ENCODE data around the gene KCNK4.

The KCNK4 gene

DNA sequence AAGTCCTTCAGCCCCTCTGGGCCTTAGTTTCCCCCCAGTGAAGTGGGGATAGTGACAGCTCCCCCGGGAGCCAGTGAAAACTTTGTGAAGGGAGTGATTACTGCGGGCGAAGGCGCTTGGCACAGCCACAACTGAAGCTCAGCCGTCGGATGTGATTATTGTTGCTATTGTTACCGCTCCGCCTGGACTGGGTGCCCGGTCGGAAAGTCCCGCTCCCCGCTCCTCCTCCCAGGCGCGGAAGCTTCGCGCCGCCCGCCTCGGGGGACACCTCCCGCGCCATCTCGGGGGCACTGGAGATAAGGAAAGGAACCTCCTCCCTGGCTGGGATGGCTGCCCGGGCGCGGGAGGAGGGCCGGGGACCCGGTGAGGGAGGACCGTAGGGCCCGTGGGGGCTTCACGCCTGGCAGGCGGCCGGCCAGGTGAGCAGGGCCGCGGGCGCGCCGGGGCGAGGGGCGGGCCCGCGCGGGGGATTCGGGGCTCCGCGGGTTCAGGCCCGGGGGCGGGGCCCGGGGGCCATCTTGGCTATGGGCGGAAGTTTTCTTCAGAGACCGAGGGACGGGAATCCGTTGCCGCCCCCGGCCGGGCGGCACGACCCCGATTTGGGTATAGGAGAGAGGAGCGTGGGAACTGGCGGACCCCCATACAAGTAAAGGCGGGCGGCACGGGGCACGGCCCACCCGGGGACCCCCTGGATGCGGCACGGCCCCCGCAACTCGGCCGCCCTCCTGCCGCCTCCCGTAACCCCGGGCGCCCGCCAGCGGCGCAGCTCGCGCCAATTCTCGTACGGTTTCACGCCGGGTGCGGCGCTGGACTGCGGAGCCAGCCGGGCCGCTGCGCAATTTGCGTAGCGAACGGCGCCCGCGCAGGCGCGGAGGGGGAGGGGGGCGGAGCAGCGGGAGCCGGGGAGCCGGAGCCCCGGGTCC, 5.9 kb upstream of the KCNK4 start, which contains the start of gene GPR137:
GPR137 (plus strand) TSS at position 887 of the 923 bp plus-strand sequence. CDS start 677 bp downstream, outside the sequence.
- TF ChIP-seq CTCF (IDR thresholded peaks at IDR 0.05): peak; percentile 42
- Histone ChIP-seq H3K4me3 (ENCODE audit: low read depth in 1 of 2, low read length in 1 of 2) (peak within 1 kb of the TSS; percentile 86 to 93), H3K27me3 (peaks cover 12% of the 10 kb centered on the region), H3K27ac (peak within 1 kb of the TSS; percentile 98), H3K4me1 (ENCODE audit: control insufficient read depth in 1 of 2, insufficient read depth in 1 of 2, low read depth in 1 of 2, low read length in 1 of 2) (peaks cover 20 to 26% of the 10 kb centered on the region in 2 experiments), H3K9me3 (no peaks in the 10 kb centered on the region), H3K36me3 (peaks cover 7% of the 10 kb centered on the region)

GRCh38 chr11:64285885-64286800, 5.0 kb upstream of the KCNK4 start:
- peaks cover 21% of the 10 kb centered on the region for H3K27me3 ChIP-seq
- no peak for TF ChIP-seq CTCF (IDR thresholded peaks at IDR 0.05)
- peak overlapping the region; percentile 86 to 93 for H3K4me3 ChIP-seq (ENCODE audit: low read depth in 1 of 2, low read length in 1 of 2)
- H3K4me1 ChIP-seq (ENCODE audit: control insufficient read depth in 1 of 2, insufficient read depth in 1 of 2, low read depth in 1 of 2, low read length in 1 of 2): peaks cover 20 to 29% of the 10 kb centered on the region in 2 experiments
- H3K36me3 ChIP-seq: peaks cover 7% of the 10 kb centered on the region
- peak overlapping the region; percentile 98 for H3K27ac ChIP-seq
- no peaks in the 10 kb centered on the region for H3K9me3 ChIP-seq

GRCh38 chr11:64286801-64287159, 4.3 kb upstream of the KCNK4 start:
- peaks cover 20 to 35% of the 10 kb centered on the region in 2 experiments for H3K4me1 ChIP-seq (ENCODE audit: control insufficient read depth in 1 of 2, insufficient read depth in 1 of 2, low read depth in 1 of 2, low read length in 1 of 2)
- peaks cover 6% of the 10 kb centered on the region for H3K36me3 ChIP-seq

DNA sequence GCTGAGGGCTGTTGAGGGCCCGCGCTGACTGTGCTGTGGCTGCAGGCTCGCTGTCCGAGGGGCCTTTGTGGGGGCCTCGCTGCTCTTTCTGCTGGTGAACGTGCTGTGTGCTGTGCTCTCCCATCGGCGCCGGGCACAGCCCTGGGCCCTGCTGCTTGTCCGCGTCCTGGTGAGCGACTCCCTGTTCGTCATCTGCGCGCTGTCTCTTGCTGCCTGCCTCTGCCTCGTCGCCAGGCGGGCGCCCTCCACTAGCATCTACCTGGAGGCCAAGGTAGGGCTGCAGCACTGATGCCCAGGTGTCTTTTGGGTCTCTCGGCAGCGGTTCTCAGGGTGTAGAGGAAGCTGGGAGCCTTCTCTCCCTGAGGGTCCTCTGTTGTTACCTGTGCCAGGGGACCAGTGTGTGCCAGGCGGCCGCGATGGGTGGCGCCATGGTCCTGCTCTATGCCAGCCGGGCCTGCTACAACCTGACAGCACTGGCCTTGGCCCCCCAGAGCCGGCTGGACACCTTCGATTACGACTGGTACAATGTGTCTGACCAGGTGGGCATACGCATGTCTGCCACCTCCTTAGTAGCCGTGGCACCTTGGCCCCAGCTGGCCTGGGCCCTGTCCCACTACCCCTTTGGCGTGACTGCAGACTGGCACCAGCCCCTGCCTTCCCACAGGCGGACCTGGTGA, 3.3 kb upstream of the KCNK4 start:
- no peak for TF ChIP-seq CTCF (IDR thresholded peaks at IDR 0.05)
- Histone ChIP-seq H3K9me3 (no peaks in the 10 kb centered on the region), H3K27ac (no peak overlapping the region), H3K4me3 (ENCODE audit: low read depth in 1 of 2, low read length in 1 of 2) (no peak overlapping the region), H3K27me3 (peaks cover 38% of the 10 kb centered on the region), H3K4me1 (ENCODE audit: control insufficient read depth in 1 of 2, insufficient read depth in 1 of 2, low read depth in 1 of 2, low read length in 1 of 2) (peaks cover 20 to 45% of the 10 kb centered on the region in 2 experiments), H3K36me3 (no peaks in the 10 kb centered on the region)

More at GRCh38 chr11:64286801-64287159, 4.3 kb upstream of the KCNK4 start:
- Histone ChIP-seq H3K27ac (no peak overlapping the region), H3K9me3 (no peaks in the 10 kb centered on the region), H3K27me3 (peaks cover 27% of the 10 kb centered on the region), H3K4me3 (ENCODE audit: low read depth in 1 of 2, low read length in 1 of 2) (no peak overlapping the region)
- TF ChIP-seq CTCF (IDR thresholded peaks at IDR 0.05): no peak

DNA sequence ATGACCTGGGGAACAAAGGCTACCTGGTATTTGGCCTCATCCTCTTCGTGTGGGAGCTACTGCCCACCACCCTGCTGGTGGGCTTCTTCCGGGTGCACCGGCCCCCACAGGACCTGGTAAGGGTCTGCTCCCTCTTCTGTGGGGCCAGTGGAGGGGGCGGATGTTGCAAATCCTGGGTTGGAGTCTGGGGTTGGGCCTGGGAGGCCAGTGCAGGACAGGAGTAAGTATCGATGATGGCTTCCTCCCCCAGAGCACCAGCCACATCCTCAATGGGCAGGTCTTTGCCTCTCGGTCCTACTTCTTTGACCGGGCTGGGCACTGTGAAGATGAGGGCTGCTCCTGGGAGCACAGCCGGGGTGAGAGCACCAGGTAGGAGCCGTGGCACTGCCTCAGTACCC, 2.8 kb upstream of the KCNK4 start:
- H3K36me3 ChIP-seq: no peaks in the 10 kb centered on the region
- H3K27me3 ChIP-seq: peaks cover 43% of the 10 kb centered on the region
- H3K4me3 ChIP-seq (ENCODE audit: low read depth in 1 of 2, low read length in 1 of 2): no peak overlapping the region
- no peak for TF ChIP-seq CTCF (IDR thresholded peaks at IDR 0.05)
- no peak overlapping the region for H3K27ac ChIP-seq
- H3K4me1 ChIP-seq (ENCODE audit: control insufficient read depth in 1 of 2, insufficient read depth in 1 of 2, low read depth in 1 of 2, low read length in 1 of 2): peaks cover 17 to 42% of the 10 kb centered on the region in 2 experiments
- H3K9me3 ChIP-seq: no peaks in the 10 kb centered on the region
